Measurements from ENCODE around the gene SWI5.

DNA sequence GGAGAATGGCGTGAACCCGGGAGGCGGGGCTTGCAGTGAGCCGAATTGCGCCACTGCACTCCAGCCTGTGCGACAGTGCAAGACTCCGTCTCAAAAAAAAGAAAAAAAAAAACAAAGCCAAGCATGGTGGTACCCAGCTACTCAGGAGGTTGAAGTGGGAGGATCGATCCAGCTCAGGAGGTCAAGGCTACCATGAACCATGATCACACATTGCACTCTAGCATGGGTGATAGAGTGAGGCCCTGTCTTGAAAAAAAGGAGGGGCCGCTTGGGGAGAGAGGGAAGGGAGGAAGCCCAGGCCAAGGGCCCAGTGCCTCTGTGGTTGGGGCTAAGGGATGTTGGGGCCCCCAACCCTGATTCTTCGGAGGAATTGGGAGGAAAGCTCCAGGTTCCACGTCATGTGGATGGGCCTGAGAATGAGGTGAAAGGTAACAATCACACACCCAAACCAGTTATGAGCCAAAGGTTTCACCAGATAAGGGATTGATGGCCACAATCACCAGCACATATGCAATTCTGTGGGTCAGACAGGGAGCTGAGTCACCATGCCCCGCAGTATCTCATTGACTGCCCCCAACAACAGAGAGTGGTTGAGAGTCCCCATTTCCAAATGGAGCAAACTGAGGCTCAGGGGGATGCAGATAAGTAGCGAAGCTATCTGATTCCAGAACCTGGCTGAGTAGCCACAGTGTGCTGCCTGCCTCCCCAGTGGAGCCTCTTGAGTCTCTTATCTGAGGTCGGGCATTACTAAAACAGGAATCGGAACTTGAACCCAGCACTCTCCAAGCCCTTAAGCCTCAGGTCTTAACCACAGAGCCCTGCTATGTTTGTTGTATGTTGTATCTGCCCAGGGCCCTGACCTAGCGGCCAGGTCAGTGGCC lies 20.5 kb downstream of the SWI5 start:
- TF ChIP-seq EZH2 (IDR thresholded peaks at IDR 0.05) (no peak), ZFX (IDR thresholded peaks at IDR 0.05) (no peak), JUND (IDR thresholded peaks at IDR 0.05) (no peak), CTCF (IDR thresholded peaks at IDR 0.05 in 2 of 3, conservative IDR thresholded peaks at IDR 0.05 in 1 of 3; ENCODE audit: borderline replicate concordance in 1 of 3, insufficient read depth in 1 of 3, low read depth in 2 of 3, low read length in 2 of 3) (no peak), ZNF274 (IDR thresholded peaks at IDR 0.05; ENCODE audit: low read depth, low read length) (no peak), REST (IDR thresholded peaks at IDR 0.05; ENCODE audit: low read depth) (no peak), TCF7L2 (IDR thresholded peaks at IDR 0.05; ENCODE audit: borderline replicate concordance, extremely low read depth, insufficient read depth, insufficient read length) (no peak), POLR2A (IDR thresholded peaks at IDR 0.05; ENCODE audit: borderline replicate concordance, extremely low read depth, insufficient read depth, insufficient read length) (no peak), RAD21 (IDR thresholded peaks at IDR 0.05; ENCODE audit: low read depth) (no peak)

All from HCT116 (cell line).